ENCODE data around the gene STXBP3. TPM values are rescaled to one million over a fixed set of nuclear protein-coding genes. Genes with fewer than 3 reads are reported as not detected.

The STXBP3 gene
- total RNA-seq, 1 experiment from 2014 or later, result 37.2 TPM

- peak; percentile 56 for DNase-seq (ENCODE audit: low spot score)
- in situ Hi-C loops (cut with HindIII; ENCODE audit: low sequenced_read_pairs), result no loop called here
Observed at GRCh38 chr1:108858230-108858950, 111.9 kb downstream of the STXBP3 start.

Other genes starting within 250 kb of the STXBP3 start
- 14.7 and 16.5 TPM in 2 replicates for gene EEIG2, start 186.6 kb upstream of the STXBP3 start, total RNA-seq (2014; rRNA removed; shearing (Covaris generic))
- gene HENMT1, start 85.6 kb upstream of the STXBP3 start, total RNA-seq (2014; rRNA removed; shearing (Covaris generic)), result not detected in 2 replicates
- 10.3 and 18.9 TPM in 2 replicates for gene PRPF38B, start 54.4 kb upstream of the STXBP3 start, total RNA-seq (2014; rRNA removed; shearing (Covaris generic))
- not detected in 2 replicates for gene FNDC7, start 33.8 kb upstream of the STXBP3 start, total RNA-seq (2014; rRNA removed; shearing (Covaris generic))
- gene AKNAD1, start 110.4 kb downstream of the STXBP3 start, total RNA-seq (2014; rRNA removed; shearing (Covaris generic)), result not detected in 2 replicates
- 28.2 and 29.3 TPM in 2 replicates for gene GPSM2, start 130.3 kb downstream of the STXBP3 start, total RNA-seq (2014; rRNA removed; shearing (Covaris generic))
- gene CLCC1, start 216.8 kb downstream of the STXBP3 start, total RNA-seq (2014; rRNA removed; shearing (Covaris generic)), result 16.6 and 34.7 TPM in 2 replicates

Data from G401 (cell line).